ENCODE results near the gene ABCB6.

DNA sequence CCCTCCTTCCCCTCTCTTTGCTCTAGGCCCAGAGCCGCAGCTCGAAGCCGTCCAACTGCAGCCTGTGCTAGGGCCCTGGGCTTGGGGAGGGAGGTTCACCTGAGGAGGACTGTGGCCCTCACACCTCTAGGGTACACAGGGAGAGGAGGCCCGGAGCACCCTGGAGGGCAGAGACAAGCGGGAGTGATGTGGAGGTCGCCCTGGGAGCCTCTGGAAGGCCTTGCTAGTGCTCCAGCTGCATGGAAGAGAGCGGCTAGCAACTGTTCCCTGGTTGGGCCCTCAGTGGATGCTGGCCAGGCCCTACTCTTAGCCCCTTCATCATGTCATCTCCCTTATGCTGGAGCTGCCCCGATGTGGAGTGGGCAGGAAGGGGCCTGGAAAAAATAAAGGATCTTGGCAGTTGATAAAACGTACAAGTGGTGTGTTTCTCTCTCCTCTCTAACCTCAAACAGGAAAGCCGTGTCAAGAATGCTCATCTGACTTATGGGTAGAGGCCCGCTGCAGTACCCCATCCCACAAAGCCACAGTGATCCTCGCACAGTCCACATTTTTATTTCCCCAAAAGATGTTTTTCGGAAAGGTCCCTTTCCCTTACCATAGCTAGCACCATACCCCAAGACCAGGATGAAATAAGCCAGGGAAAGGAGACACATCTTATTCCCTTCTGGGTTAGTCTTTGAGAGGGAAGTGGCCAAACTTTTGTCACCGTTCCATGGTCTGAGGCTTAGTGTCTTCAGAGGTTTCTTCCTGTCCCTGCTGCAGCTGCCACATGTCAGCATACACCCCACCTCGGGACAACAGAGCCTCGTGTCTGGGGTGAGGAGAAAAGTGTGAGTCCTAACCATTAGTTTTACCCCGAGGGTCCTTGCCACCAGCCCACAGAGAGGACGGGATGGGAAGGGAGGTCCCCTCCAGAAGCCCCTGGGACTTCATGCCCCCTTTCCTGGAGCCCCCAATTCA, 9.2 kb downstream of the ABCB6 start:
- no peak for TF ChIP-seq CTCF (conservative IDR thresholded peaks at IDR 0.05)
- TF ChIP-seq ZFX (IDR thresholded peaks at IDR 0.05), result no peak
